Inflammatory macrophage (primary cell): ENCODE measurements around the gene OSBP2.

ENCODE experiments used
- DNase-seq, 2 donors: peaks; one replicate each; pipeline ENCODE4 v3.0.0-alpha.2; 2020 to 2022

The OSBP2 gene

GRCh38 chr22:30763815-30764673 is 69.4 kb downstream of the OSBP2 start:
- DNase-seq, result peak; percentile 50 to 78

GRCh38 chr22:30767661-30768060 is 73.0 kb downstream of the OSBP2 start:
- no peak for DNase-seq

GRCh38 chr22:30770716-30771115 is 76.0 kb downstream of the OSBP2 start:
- DNase-seq, result no peak

GRCh38 chr22:30773919-30774318 is 79.2 kb downstream of the OSBP2 start:
- no peak for DNase-seq

DNA sequence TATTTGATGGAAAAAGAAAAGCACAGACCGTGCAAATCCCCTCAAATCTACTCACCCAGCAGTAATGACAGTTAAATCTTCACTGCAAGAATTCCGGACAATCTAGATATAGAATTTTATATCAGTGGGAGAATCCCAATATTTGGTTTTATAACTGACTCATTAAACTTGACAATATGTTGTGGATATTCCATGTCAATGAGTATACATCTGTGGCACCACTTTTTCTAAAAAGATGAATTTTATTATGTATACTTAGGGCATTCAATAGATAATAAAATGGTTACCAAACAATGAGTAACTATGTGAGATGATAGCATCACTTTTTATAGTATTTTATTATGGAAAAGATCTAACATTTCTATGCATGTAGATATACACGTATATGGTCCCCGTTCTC is 79.9 kb downstream of the OSBP2 start:
- DNase-seq, result no peak

DNA sequence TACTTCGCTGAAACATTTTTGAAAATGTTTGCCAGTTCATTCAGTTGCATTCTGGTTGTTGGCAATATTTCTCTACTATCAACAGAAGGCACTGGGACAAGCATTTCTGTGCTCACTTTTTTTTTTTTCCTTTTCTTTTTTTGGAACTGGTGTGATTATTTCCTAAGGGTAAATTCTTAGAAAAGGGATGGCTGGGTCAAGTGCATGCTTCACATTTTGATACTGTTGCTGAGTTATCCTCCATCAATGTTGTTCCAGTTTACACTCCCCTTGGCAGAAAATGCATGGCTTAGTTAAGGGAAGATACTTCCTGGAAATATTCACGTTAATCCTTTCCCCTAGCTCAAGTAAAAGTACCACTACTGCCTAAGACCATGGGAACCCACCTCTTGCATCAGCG is 81.8 kb downstream of the OSBP2 start:
- no peak for DNase-seq

- DNase-seq, result peak; percentile 22 to 54
Observed at GRCh38 chr22:30777146-30777545, 82.5 kb downstream of the OSBP2 start.

- DNase-seq, result no peak
Observed at GRCh38 chr22:30777587-30777986, 82.9 kb downstream of the OSBP2 start.

DNA sequence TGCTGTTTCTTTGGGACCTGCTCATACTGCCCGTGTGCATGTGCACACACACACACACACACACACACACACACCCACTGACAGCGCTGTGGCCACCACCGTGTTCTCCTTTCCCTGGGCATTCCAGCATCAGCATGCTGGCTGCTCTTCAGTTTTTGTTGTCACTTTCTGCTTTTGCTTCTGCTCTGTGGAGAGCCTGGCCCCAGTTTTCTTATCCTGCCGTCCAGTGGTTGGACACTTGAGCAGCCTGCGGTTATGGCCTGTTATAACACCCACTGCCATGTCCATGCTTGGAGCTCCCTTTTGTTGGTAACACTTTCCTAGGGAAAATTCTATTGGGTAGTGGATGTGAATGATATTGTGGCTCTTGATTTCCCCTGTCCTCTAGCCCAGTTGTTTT is 83.6 kb downstream of the OSBP2 start:
- no peak for DNase-seq

- DNase-seq, result no peak
Observed at GRCh38 chr22:30780026-30780425, 85.4 kb downstream of the OSBP2 start.

DNA sequence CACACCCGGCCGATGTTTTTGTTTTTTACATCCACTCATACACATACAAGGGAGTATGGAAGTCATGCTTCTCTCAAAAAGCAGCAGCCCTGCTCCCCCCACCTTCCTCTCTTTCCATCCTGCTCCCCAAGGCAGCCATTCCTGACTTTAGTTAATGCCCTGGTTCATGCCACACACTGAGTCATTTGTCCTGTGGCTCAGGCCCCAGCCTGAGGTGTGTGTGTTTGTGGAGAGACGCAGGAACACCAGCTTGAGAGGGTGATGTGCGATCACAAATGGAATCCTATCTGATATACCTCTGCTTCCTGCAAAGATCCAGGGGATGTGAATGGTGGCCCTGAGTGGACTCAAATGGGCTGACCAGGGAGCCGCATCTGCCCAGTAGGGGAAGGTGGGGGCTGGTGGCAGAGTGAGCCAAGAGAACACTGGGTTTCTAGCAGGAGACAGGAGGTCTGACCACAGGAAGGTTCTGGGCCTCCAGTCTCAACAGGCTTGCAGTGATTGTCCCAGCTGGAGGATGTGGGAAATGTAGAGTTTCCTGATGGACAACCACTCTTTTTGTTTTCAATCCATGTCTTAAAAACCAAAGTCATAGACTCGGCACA is 86.7 kb downstream of the OSBP2 start:
- no peak for DNase-seq

- no peak for DNase-seq
Observed at GRCh38 chr22:30782613-30783012, 87.9 kb downstream of the OSBP2 start.

DNA sequence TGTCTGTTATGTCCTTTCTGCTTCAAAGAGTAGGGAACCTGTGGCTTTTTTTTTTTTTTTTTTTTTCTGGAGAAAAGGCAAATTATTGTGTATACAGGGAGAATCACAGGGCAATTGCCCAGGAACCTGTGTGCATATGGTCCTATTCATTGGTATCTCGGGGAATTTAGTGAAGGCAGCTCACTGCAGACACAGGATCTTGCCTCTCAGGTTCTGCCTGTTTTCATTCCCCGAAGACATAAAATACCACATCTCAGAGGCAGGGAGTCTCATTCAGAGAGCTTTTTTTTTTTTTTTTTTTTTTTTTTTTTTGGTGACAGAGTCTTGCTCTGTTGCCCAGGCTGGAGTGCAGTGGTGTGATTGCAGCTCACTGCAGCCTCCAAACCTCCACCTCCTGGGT is 88.3 kb downstream of the OSBP2 start:
- DNase-seq, result no peak

- no peak for DNase-seq
Observed at GRCh38 chr22:30785527-30785926, 90.9 kb downstream of the OSBP2 start.

- DNase-seq, result no peak
Observed at GRCh38 chr22:30790366-30790765, 95.7 kb downstream of the OSBP2 start.

- DNase-seq, result no peak
Observed at GRCh38 chr22:30792456-30792855, 97.8 kb downstream of the OSBP2 start.

- DNase-seq, result no peak
Observed at GRCh38 chr22:30795118-30795517, 100.4 kb downstream of the OSBP2 start.

- DNase-seq, result no peak
Observed at GRCh38 chr22:30801695-30802094, 107.0 kb downstream of the OSBP2 start.

GRCh38 chr22:30802202-30803166 is 107.8 kb downstream of the OSBP2 start:
- peak; percentile 88 to 91 for DNase-seq

GRCh38 chr22:30803679-30804078 is 109.0 kb downstream of the OSBP2 start:
- DNase-seq, result no peak

DNA sequence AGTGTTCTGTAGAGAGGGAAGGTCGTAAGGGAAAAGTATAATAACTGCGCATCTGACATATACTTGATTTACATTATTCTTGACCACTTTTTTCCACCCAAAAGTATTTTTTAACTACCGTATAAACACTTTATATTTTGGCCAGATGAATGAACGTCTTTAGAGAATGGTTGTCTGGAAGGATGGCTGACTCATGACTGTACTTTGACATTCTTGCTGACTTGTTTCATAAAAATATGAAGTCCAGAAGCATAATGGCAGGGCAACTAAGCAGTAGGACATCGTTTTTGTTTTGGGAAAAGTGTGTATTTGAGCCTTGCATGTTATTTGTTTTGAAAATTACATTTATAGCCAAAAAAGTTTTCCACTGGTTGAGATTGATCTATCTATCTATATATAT is 110.0 kb downstream of the OSBP2 start:
- no peak for DNase-seq

- no peak for DNase-seq
Observed at GRCh38 chr22:30806391-30806861, 111.8 kb downstream of the OSBP2 start.

- no peak for DNase-seq
Observed at GRCh38 chr22:30809086-30809485, 114.4 kb downstream of the OSBP2 start.
